Peyer's patch (tissue), 4 donors: ENCODE measurements around the gene BTBD1.

Experiments used
- POLR2A ChIP-seq, 2 donors: fragments of 450-650 bp; IDR thresholded peaks; one replicate each; pipeline ENCODE4 v1.5.1; 2017; ENCODE audit warnings: antibody characterized with exemption in 2 of 2, mild to moderate bottlenecking in 2 of 2, moderate library complexity in 2 of 2
- TF ChIP-seq, protein P1 (sequence below), 6 experiments: fragments of 450-650 bp in 4 of 6; fragments of 200-600 bp in 2 of 6; sonication (generic) in 1 of 6; IDR thresholded peaks; one replicate each; pipeline ENCODE4 v1.5.1; 2017 to 2019; ENCODE audit warnings: antibody characterized with exemption in 6 of 6, mild to moderate bottlenecking in 3 of 6, moderate library complexity in 1 of 6

DNA sequence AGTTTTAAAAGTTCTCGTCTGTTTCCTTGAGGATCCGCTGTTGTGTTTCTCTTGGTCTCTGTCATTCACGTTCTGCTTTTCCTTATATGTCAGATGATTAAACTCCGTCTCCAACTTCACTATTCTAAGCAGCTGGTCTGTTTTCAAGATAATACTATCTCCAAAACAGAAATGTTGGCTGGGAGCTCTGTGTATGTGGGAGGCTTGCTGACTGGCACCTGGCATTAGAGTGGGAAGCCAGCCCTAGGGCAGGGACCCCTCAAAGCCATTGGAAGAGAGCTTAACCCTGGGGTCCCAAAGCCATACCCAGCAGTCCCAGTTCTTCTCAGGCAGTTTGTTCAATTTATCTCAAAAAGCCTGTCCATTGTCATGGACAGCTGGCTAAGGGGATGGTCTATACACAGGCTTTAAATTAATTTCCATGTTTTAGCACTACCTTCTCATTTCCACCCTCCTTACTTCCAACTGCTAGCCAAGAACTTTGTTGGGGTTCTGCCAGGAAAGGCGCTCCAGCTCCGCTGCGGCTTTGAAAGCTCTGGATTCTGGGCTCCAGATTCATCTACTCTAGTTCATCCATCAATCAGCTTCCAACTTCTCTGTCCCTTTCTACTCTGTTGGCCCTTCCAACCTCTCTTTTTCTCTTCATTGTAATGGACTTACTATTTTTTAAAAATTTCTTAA is 9.2 kb downstream of the BTBD1 start:
- TF ChIP-seq, protein P1, sequence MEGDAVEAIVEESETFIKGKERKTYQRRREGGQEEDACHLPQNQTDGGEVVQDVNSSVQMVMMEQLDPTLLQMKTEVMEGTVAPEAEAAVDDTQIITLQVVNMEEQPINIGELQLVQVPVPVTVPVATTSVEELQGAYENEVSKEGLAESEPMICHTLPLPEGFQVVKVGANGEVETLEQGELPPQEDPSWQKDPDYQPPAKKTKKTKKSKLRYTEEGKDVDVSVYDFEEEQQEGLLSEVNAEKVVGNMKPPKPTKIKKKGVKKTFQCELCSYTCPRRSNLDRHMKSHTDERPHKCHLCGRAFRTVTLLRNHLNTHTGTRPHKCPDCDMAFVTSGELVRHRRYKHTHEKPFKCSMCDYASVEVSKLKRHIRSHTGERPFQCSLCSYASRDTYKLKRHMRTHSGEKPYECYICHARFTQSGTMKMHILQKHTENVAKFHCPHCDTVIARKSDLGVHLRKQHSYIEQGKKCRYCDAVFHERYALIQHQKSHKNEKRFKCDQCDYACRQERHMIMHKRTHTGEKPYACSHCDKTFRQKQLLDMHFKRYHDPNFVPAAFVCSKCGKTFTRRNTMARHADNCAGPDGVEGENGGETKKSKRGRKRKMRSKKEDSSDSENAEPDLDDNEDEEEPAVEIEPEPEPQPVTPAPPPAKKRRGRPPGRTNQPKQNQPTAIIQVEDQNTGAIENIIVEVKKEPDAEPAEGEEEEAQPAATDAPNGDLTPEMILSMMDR (IDR thresholded peaks at IDR 0.05), result no peak
- TF ChIP-seq POLR2A (IDR thresholded peaks at IDR 0.05), result no peak
